H1 (cell line): Measurements from ENCODE around the gene PRR14L. TPM values are rescaled to one million over a fixed set of nuclear protein-coding genes. Genes with fewer than 3 reads are reported as not detected.

ENCODE experiments used
- CTCF ChIA-PET: fragments of 300-600 bp; sonication (Branson Sonifier 250); formaldehyde crosslinking; loops from one replicate; lab custom pipeline; 2021; ENCODE audit not compliant: partially characterized antibody; lab: Charles Lee
- POLR2A ChIA-PET: fragments of 300-600 bp; sonication (Branson Sonifier 250); formaldehyde crosslinking; loops from one replicate; lab custom pipeline; 2021; ENCODE audit warnings: inconsistent platforms; ENCODE audit not compliant: partially characterized antibody; lab: Charles Lee
- DNase-seq, 2 experiments: peaks; one replicate each; pipeline versions ENCODE4 v3.0.0 to v3.0.0-alpha.2; 2010 to 2022; ENCODE audit warnings: low spot score in 2 of 2, low read depth in 1 of 2, mixed read lengths in 1 of 2
- FAIRE-seq: peaks from 2 replicates; lab custom pipeline; 2011; peaks lifted over from hg19 to GRCh38; lab: Jason Lieb, UNC
- H2AFZ ChIP-seq: 2 replicates; pipeline ENCODE4 v1.8.1; 2012; ENCODE audit warnings: low read length, inconsistent platforms
- H2AK5ac ChIP-seq: 2 replicates; pipeline ENCODE4 v1.6.1; 2013; ENCODE audit warnings: low read depth, low read length
- H2BK120ac ChIP-seq: replicated peaks from 2 replicates; pipeline ENCODE3; 2013; ENCODE audit warnings: low read depth, low read length, inconsistent platforms
- H2BK12ac ChIP-seq: 2 replicates; pipeline ENCODE4 v1.6.1; 2013; ENCODE audit warnings: low read depth, low read length
- H2BK15ac ChIP-seq: 2 replicates; pipeline ENCODE4 v1.6.1; 2013; ENCODE audit warnings: low read length
- H2BK20ac ChIP-seq: 2 replicates; pipeline ENCODE4 v1.6.1; 2013; ENCODE audit warnings: low read length
- H2BK5ac ChIP-seq: 2 replicates; pipeline ENCODE4 v1.6.1; 2013; ENCODE audit warnings: low read depth, low read length
- H3K14ac ChIP-seq: 2 replicates; pipeline ENCODE4 v1.6.1; 2013; ENCODE audit warnings: inconsistent platforms; ENCODE audit not compliant: insufficient read length
- H3K18ac ChIP-seq: 2 replicates; pipeline ENCODE4 v1.6.1; 2013; ENCODE audit warnings: low read length; ENCODE audit errors: extremely low read depth
- H3K23ac ChIP-seq: 2 replicates; pipeline ENCODE4 v1.6.1; 2013; ENCODE audit warnings: inconsistent platforms; ENCODE audit not compliant: insufficient read length
- H3K23me2 ChIP-seq: 2 replicates; pipeline ENCODE4 v1.6.1; 2013; ENCODE audit warnings: low read depth, low read length
- H3K27ac ChIP-seq: 2 replicates; pipeline ENCODE4 v1.6.1; 2011; ENCODE audit warnings: low read depth, low read length, inconsistent platforms
- H3K27me3 ChIP-seq, 4 experiments: replicated peaks in 1 of 4; 1 replicate in 1 of 4; 2 replicates in 3 of 4; pipeline versions ENCODE4 v1.6.1 to v1.8.1; 2011 to 2013; ENCODE audit warnings: low read length in 3 of 4, mild to moderate bottlenecking in 3 of 4, inconsistent platforms in 2 of 4, mixed read lengths in 2 of 4, moderate library complexity in 1 of 4; ENCODE audit not compliant: control insufficient read depth in 3 of 4, insufficient read depth in 3 of 4; ENCODE audit errors: extremely low read depth in 1 of 4
- H3K36me3 ChIP-seq, 4 experiments: 2 replicates each; pipeline versions ENCODE4 v1.6.1 to v1.8.1; 2011 to 2013; ENCODE audit warnings: mild to moderate bottlenecking in 4 of 4, low read length in 3 of 4, moderate library complexity in 2 of 4, control low read depth in 1 of 4, inconsistent platforms in 1 of 4; ENCODE audit not compliant: insufficient read depth in 4 of 4, control insufficient read depth in 2 of 4
- H3K4ac ChIP-seq: replicated peaks from 2 replicates; pipeline ENCODE3; 2013; ENCODE audit warnings: low read length, low read depth, mixed read lengths, inconsistent platforms; ENCODE audit not compliant: insufficient read length
- H3K4me1 ChIP-seq, 4 experiments: replicated peaks in 1 of 4; 1 replicate in 1 of 4; 2 replicates in 3 of 4; pipeline versions ENCODE4 v1.6.1 to v1.8.1; 2011 to 2013; ENCODE audit warnings: low read length in 3 of 4, inconsistent platforms in 2 of 4, mixed read lengths in 1 of 4; ENCODE audit not compliant: insufficient read depth in 4 of 4, control insufficient read depth in 3 of 4
- H3K4me2 ChIP-seq, 2 experiments: 2 replicates each; pipeline versions ENCODE4 v1.6.1 to v1.8.1; 2011 to 2013; ENCODE audit warnings: low read depth in 2 of 2, low read length in 2 of 2, control low read depth in 1 of 2, inconsistent platforms in 1 of 2, mild to moderate bottlenecking in 1 of 2; ENCODE audit not compliant: insufficient read depth in 1 of 2
- H3K4me3 ChIP-seq, 4 experiments: fragments of 200-600, 300-600 bp in 1 of 4; sonication (generic), shearing (Covaris generic), sonication (Bioruptor Twin) in 1 of 4; 2 replicates each; pipeline versions ENCODE4 v1.5.1 to v1.8.1; 2011 to 2016; ENCODE audit warnings: low read length in 4 of 4, low read depth in 3 of 4, control low read depth in 2 of 4, inconsistent platforms in 2 of 4, mild to moderate bottlenecking in 2 of 4, mixed read lengths in 1 of 4, moderate library complexity in 1 of 4; ENCODE audit not compliant: insufficient read depth in 2 of 4; ENCODE audit errors: extremely low read depth in 1 of 4
- H3K56ac ChIP-seq: replicated peaks from 2 replicates; pipeline ENCODE3; 2013; ENCODE audit warnings: low read depth, mild to moderate bottlenecking, mixed read lengths, low read length, inconsistent platforms; ENCODE audit not compliant: insufficient read length
- H3K79me1 ChIP-seq: 2 replicates; pipeline ENCODE4 v1.6.1; 2013; ENCODE audit warnings: low read depth, low read length, control low read depth
- H3K79me2 ChIP-seq, 2 experiments: 2 replicates each; pipeline versions ENCODE4 v1.6.1 to v1.8.1; 2012 to 2013; ENCODE audit warnings: low read length in 2 of 2, mild to moderate bottlenecking in 2 of 2, inconsistent platforms in 1 of 2; ENCODE audit not compliant: insufficient read depth in 2 of 2, control insufficient read depth in 1 of 2
- H3K9ac ChIP-seq, 4 experiments: replicated peaks in 1 of 4; 1 replicate in 1 of 4; 2 replicates in 3 of 4; pipeline versions ENCODE4 v1.6.1 to v1.8.1; 2011 to 2013; ENCODE audit warnings: low read depth in 3 of 4, low read length in 3 of 4, control low read depth in 2 of 4, mild to moderate bottlenecking in 2 of 4, moderate library complexity in 2 of 4, inconsistent platforms in 1 of 4; ENCODE audit errors: extremely low read depth in 1 of 4
- H3K9me3 ChIP-seq, 2 experiments: 2 replicates each; pipeline versions ENCODE4 v1.6.1 to v1.8.1; 2012 to 2013; ENCODE audit warnings: mild to moderate bottlenecking in 2 of 2, moderate library complexity in 2 of 2, control low read depth in 1 of 2, inconsistent platforms in 1 of 2, low read depth in 1 of 2, low read length in 1 of 2, mixed read lengths in 1 of 2; ENCODE audit not compliant: insufficient read depth in 2 of 2
- H4K20me1 ChIP-seq, 2 experiments: replicated peaks in 1 of 2; 2 replicates each; pipeline versions ENCODE3 to v1.8.1; 2011 to 2013; ENCODE audit warnings: inconsistent platforms in 2 of 2, low read length in 2 of 2, mild to moderate bottlenecking in 1 of 2; ENCODE audit not compliant: insufficient read depth in 2 of 2, control insufficient read depth in 1 of 2
- H4K5ac ChIP-seq: 2 replicates; pipeline ENCODE4 v1.6.1; 2013; ENCODE audit warnings: low read length, low read depth, mixed read lengths, inconsistent platforms; ENCODE audit not compliant: insufficient read length
- H4K8ac ChIP-seq: 2 replicates; pipeline ENCODE4 v1.8.0; 2013; ENCODE audit warnings: mild to moderate bottlenecking, moderate library complexity, low read length, inconsistent platforms; ENCODE audit not compliant: insufficient read depth; ENCODE audit errors: extremely low read depth
- H4K91ac ChIP-seq: replicated peaks from 2 replicates; pipeline ENCODE3; 2013; ENCODE audit warnings: low read length, mixed read lengths, inconsistent platforms; ENCODE audit not compliant: insufficient read length
- WGBS, 2 experiments: shearing (Covaris generic) in 1 of 2; methylation state at CpG; one replicate each; pipeline versions ENCODE4 v1.1.6 to v1.1.7; 2013 to 2015; ENCODE audit warnings: low lambda C conversion rate in 2 of 2, mixed read lengths in 2 of 2, inconsistent platforms in 1 of 2, low coverage in 1 of 2, missing lambda C conversion rate in 1 of 2; ENCODE audit not compliant: insufficient replicate concordance in 2 of 2, insufficient coverage in 1 of 2, insufficient read length in 1 of 2; ENCODE audit errors: extremely low coverage in 1 of 2, missing lambda C conversion rate in 1 of 2; 5-methylcytosine and 5-hydroxymethylcytosine counted together
- polyA plus RNA-seq, 7 experiments: library from polyadenylated mRNA; depleted of rRNA in 3 of 7; stranded (reverse) in 5 of 7; unstranded in 2 of 7; fragments of >200 nt in 5 of 7; fragments of 200-250 nt in 2 of 7; gene quantifications; 1 replicate in 5 of 7; 2 replicates in 1 of 7; 4 replicates in 1 of 7; pipeline versions ENCODE4 v1.2.1 to v1.2.3, GENCODE V29; 2011 to 2013; ENCODE audit warnings: missing spikeins in 2 of 7, mixed read lengths in 2 of 7
- total RNA-seq: library from RNA; stranded (reverse); fragmentation: NEBNext Ultra II Directional; extraction: Animal tissue kit (Norgen Biotek cat#: 25700); gene quantifications from 2 replicates; pipeline ENCODE4 v1.2.1, GENCODE V29; 2021

PRR14L gene
- total and polyA plus RNA-seq, 2 of the 8 experiments (the other 6 are each of a cell fraction or from before 2014, with no cell fraction given): 26.5 to 98.6 TPM

DNA sequence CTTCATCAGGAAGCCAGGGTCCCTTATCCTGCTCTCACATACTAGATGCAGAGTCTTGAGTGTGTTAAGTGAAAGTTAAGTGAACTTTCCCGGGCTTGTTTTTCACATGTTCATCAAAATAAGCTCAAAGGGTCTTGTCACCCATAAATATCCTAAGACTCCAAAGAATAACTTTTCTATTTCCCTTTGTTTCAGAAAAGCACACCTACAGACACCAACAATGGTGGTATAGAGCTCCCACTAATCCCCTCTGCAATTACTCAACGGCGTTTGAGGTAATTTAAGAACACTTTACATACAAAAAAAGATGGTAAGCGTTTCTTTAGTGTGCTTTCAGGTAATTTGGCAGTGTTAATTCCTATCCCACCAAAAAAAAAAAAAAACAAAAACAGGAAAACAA is 2.5 kb downstream of the PRR14L start:
- 48% methylated on average over 4 of the region's 4 CpGs; no CpG with 5 or more reads in 1 of the 2 experiments for WGBS, 2 experiments

More for the DNA sequence above, 2.5 kb downstream of the PRR14L start:
- Histone ChIP-seq H3K4me3 (peak overlapping the region; percentile 85 to 98 (median 92); a peak in 6 of 8 replicates), H2AFZ (no peak overlapping the region), H3K9ac (peak overlapping the region in 1 of 4 experiments; percentile 90; a peak in 1 of 7 replicates), H2BK15ac (no peak overlapping the region), H2AK5ac (no peak overlapping the region), H3K56ac (no peak overlapping the region), H3K79me1 (peaks cover 5% of the 10 kb centered on the region), H3K36me3 (peaks cover 0 to 15% (median under 1%) of the 10 kb centered on the region in 4 experiments; a peak in 3 of 8 replicates), H3K4me1 (peaks cover 4 to 9% (median 6%) of the 10 kb centered on the region in 4 experiments), H2BK12ac (no peak overlapping the region), H4K91ac (no peak overlapping the region), H2BK120ac (no peak overlapping the region), H3K23ac (no peak overlapping the region), H3K27me3 (no peaks in the 10 kb centered on the region), H3K4ac (no peak overlapping the region), H3K23me2 (peaks cover 5% of the 10 kb centered on the region; the same call in 1 of the 2 replicates), H3K18ac (no peak overlapping the region; the same call in 1 of the 2 replicates), H4K5ac (peak overlapping the region; percentile 64), H3K79me2 (peaks cover 17 to 65% of the 10 kb centered on the region in 2 experiments), H3K4me2 (peak overlapping the region; percentile 83 to 99), H2BK5ac (no peak overlapping the region), H3K14ac (no peak overlapping the region), H3K9me3 (no peaks in the 10 kb centered on the region), H4K20me1 (peaks cover 3 to 4% of the 10 kb centered on the region in 2 experiments), H3K27ac (no peak overlapping the region), H2BK20ac (no peak overlapping the region), H4K8ac (no peak overlapping the region)
- ChIA-PET CTCF (interaction anchor here (2.7 kb wide), 1 partner anchor 82 kb away, joined by 8 read pairs; no protein-coding TSS in a partner anchor), POLR2A (interaction anchor here (0.8 to 2.1 kb wide), 3 partner anchors 10 to 40 kb away, joined by 4 to 5 read pairs (median 4); no protein-coding TSS in a partner anchor)
- FAIRE-seq (no peak), DNase-seq (no peak)
